ENCODE data around the gene ACYP2.

Gene ACYP2

DNA sequence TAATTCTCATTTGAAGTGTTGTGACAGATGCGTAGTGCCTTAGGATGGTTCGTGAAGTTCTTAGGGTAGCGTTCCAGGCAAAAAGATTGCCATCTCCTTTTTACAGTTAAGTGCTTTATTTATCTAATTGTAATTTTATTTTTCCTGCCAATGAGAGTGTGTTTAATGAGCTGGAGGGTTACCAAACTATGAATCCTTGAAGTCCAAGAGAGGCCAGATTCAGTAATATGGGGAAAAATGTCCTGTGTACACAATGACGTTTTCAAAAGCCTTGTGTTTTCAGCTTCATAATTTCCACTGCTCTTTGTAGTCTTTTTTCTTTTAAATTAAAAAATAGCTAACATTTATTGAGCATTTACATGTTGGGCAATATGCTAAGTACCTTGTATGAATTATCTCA is 23.8 kb downstream of the ACYP2 start:
- no peak overlapping the region for H3K4me3 ChIP-seq (ENCODE audit: low read depth, low read length)
- no peak for DNase-seq (ENCODE audit: low read depth)

DNA sequence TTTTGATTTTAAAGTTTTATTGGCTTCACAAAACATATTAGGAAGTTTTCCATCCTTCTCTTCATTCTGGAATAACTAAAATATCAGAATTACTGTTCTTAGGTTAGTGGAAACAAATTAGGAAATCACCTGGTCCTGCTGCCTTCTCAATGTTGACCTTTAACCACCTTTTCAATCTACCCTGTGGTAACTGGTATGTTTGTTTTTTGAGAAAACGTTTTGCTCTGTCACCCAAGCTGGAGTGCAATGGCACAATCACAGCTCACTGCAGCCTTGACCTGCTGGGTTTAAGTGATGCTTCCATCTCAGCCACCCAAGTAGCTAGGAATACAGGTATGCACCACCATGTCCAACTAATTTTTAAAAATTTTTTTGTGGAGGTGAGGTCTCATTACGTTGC is 28.4 kb downstream of the ACYP2 start:
- DNase-seq (ENCODE audit: low read depth): no peak
- H3K4me3 ChIP-seq (ENCODE audit: low read depth, low read length): no peak overlapping the region

DNA sequence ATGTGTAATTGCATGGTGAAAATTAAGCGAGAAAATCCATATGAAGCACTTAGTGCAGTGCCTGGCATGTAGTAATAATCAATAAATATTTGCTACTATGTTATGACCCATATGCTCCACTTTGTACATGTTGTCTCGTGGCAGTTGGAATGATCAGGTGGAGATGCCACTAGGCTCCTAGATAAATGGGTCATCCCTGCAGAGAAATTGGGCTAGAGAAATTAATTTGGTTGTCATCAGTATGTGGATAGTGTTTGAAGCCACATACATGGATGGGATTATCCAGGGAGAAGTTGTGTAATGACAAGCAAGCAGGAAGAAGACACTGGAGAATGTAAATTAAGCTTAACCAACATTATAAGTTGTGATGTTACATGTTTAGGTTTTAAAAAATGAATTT is 33.0 kb downstream of the ACYP2 start:
- H3K4me3 ChIP-seq (ENCODE audit: low read depth, low read length): no peak overlapping the region
- DNase-seq (ENCODE audit: low read depth): no peak

DNA sequence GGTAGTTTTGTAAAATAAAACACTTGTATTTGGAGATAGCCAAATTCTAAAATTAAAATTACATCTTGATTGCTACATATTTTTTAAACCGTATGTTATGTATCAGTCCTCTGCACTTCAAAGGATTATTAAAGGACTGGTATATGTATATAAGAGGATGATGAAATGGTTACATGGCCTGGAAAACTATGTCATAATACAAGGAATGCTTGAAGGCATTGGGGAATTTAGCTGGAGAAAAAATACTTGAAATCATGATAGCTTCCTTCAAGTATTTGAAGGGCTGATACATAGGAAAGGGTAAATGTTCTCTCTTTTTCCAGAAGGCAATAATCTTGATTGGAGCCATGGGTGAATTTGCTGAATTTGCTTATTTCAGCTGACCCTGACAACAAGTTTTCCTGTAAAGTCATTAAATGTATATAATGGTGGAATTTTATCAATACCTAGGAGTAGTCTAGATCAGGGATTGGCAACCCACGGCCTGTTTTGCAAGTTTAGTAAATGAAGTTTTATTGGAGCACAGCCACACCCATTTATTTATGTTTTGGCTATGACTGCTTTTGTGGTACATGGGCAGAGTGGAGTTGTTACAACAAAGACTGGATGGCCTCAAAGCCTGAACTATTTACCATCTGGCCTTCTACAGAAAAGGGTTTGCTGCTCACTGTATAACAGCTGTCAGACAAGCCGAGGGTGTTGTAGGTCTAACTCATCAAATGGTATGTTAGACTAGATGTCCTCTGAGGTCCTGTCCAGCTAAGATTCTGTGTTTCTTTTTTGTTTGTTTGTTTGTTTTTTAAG is 34.4 kb downstream of the ACYP2 start:
- H3K4me3 ChIP-seq (ENCODE audit: low read depth, low read length): no peak overlapping the region
- peak; percentile 41 for DNase-seq (ENCODE audit: low read depth)

DNA sequence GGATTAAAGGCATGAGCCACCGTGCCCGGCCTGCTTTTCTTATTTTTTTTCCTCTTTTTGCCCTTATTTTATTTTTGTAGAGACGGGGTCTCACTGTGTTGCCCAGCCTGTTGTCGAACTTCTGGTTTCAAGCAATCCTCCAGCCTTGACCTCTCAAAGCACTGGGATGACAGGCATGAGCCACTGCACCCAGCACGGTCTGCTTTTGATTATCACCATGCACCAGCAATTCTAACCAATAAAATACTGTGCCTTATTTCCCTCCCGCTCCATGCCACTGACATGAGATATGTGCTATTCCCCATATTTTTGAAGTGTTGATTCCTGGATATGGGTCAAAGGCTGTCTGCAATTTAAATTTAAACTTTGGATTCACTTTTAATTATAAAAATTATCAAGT is 42.9 kb downstream of the ACYP2 start:
- no peak for DNase-seq (ENCODE audit: low read depth)
- H3K4me3 ChIP-seq (ENCODE audit: low read depth, low read length): no peak overlapping the region

DNA sequence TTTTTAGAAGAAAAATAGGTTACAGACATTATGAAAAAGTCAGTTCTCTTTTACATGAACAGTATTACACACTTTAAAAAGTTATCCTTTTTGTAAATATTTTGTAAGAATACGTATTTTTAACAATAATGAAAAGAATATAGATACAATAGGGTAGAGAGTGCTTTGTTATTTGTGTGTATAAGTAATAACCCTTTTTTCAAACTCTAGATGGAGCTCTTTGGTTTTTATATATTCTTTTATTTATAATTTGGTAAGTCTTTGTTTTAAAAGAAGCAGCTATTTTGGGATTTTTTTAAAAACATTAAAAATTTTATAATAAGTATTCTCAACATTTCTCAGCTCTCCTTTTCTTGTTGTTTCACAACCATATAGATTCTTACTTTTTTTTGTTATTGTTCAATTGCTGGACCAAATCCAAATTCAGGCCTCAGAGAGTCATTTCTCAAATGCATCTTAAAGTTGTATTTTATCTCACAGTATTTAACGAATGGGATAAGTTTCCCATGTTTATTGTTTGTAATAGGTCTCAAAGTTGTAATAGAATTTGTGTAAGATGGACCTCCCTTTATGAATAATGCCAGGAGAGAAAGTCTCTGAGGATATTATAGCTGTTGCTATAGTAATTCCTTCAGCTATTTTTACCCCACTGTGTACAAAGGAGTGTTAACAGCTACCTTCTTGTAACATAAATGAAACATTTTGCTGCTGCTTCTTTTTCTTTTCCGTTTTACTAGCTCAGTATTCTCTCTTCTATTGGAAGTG is 46.4 kb downstream of the ACYP2 start:
- no peak overlapping the region for H3K4me3 ChIP-seq (ENCODE audit: low read depth, low read length)
- no peak for DNase-seq (ENCODE audit: low read depth)

DNA sequence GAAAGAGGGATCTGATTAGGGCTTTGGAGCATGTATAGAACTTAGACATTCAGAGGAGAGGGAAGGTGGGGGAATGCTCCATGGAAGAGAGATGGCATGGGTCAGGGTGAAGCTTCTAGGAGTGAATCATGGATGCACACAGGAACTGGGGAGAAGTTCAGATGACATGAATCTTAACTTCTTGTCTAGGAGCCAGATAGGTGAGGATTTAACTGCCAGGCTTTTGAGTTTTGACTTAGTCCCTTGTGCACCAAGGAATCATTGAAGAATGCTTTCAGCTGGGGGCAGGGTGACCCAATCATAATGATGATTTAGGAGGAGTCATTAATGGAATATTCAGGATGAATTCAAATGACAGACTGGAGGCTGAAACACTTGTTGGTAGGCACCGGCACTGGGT is 48.7 kb downstream of the ACYP2 start:
- H3K4me3 ChIP-seq (ENCODE audit: low read depth, low read length): no peak overlapping the region
- no peak for DNase-seq (ENCODE audit: low read depth)

DNA sequence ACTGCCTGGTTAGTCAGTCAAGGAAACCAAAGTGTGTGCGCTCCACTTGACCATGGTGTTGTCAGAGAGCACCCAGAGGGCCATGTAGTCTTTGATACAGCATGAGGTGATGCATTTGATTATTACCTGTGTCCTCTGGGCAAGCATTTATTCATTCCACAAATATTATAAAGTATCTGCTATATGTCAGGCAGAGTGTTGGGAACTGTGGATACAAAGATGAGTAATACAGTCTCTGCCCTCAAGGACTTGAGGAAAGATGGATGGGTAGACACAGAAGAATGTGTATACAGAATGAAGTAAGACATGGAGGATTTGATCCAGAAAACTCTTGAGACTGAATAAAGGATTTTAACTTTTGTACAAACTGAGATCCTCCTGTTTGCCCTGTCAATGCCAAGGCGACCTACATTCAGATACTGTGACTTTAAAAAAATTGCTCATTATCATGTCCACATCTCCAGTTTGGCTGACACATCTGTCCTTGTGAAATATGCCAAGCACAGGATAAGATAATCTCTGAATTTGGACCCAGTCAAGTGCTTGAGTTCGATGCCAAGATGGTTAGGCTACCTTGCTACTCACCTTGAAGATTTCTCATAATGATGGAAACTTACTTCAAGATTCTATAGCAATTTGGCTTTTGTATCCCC is 50.8 kb downstream of the ACYP2 start:
- no peak overlapping the region for H3K4me3 ChIP-seq (ENCODE audit: low read depth, low read length)
- DNase-seq (ENCODE audit: low read depth): no peak

DNA sequence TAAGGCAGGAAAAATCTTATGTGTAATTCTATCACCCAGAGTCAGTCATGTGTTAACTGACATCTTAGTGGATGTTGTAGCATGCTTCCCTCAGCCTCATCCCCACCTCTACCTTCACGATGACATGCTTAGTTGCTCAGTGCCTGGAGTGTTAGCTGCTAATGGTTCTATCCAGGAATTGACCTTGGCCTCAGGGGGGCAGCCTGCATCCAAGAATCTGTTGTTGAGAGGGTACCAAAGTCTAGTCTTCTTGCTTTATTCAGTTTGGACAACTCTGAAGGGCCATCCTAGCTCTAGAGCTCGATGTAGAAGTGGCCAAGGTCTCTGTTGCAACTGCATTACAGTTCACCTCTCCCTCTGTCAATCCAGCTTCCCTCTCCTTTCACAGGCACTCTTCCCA is 61.2 kb downstream of the ACYP2 start:
- H3K4me3 ChIP-seq (ENCODE audit: low read depth, low read length): no peak overlapping the region
- DNase-seq (ENCODE audit: low read depth): peak; percentile 5

DNA sequence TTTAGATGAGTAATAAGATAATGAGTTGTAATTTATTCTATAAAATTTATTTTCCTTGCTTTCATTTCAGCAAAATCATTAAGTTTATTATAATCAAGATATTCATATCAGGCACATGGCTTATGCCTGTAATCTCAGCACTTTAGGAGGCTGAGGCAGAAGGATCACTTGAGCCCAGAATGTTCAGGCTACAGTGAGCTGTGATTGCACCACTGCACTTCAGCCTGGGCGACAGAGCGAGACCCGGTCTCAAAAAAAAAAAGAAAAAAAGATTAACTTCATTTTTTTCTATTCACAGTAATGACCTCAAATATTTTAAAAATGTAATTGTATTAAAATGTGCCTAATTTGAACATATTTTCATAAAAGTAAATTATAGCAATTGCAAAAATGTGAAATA is 67.9 kb downstream of the ACYP2 start:
- H3K4me3 ChIP-seq (ENCODE audit: low read depth, low read length): no peak overlapping the region
- DNase-seq (ENCODE audit: low read depth): no peak

DNA sequence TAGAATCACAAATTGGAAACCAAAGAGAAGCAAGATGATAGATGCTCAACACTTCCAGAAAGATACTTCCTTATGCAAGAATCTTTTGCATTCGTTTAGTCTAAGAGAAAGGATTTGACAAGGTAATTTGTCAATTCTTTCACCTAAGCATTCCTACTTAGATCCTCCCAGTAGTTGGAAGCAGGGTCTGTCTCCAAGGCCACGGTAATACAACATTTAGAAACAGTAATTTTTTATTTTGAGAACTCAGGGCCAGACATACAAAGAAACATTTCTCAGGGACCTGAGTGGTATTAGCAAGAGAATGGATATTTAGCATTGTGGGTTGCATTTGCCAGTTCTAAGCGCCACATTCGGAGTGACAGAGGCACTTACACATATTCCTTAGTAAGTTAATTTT is 68.6 kb downstream of the ACYP2 start:
- no peak overlapping the region for H3K4me3 ChIP-seq (ENCODE audit: low read depth, low read length)
- no peak for DNase-seq (ENCODE audit: low read depth)

DNA sequence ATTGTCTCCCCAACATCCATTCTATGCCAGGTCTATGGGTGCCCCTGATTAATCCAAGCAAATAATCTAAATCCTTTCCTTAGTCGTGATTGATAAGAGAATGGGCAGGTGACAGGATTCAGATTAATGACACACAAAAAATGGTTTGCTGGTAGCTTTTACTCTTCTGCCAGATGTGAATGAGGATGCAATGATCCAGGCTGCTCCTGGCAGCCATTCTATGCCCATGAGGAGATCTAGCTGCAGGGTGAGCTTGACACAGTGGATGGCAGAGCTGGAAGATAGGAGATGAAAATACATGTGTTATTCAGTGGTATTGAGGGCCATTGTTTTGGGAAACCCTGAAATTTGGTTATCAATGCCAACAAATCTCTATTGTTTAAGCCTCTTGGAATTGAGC is 69.7 kb downstream of the ACYP2 start:
- DNase-seq (ENCODE audit: low read depth): no peak
- no peak overlapping the region for H3K4me3 ChIP-seq (ENCODE audit: low read depth, low read length)

DNA sequence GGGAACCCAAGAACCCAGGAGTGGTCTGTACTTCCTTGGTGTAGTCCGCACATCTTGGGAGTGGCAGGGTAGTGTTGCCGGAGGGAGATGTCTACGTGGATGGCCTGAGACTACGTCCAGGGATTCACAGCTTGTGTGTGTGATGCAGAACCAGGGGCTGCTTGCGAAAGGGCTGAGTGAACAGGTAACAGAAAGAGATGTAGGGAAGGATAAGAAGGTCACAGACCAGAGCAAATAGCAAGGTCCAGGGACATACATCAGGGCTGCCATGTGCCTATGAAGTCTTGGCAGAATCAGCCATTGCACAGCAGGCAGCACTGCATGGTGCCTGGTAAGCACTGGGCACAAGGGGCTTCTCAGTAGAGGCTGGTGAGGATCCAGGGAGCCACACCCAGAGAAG is 71.9 kb downstream of the ACYP2 start:
- no peak for DNase-seq (ENCODE audit: low read depth)
- H3K4me3 ChIP-seq (ENCODE audit: low read depth, low read length): no peak overlapping the region

DNA sequence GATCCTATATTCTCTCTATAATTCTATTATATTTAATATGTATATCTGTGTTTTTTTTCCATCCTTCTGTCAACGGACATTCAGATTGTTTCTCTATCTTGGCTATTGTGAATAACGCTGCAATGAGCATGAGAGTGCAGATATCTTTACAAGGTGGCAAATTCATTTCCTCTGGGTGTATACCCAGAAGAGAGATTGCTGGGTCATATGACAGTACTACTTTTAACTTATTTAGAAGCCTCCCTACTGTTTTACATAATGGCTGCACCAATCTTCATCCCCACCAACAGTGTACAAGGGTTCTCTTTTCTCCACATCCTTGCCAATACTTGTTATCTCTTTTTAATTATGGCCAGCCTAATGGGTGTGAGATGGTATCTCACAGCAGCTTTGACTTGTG is 74.1 kb downstream of the ACYP2 start:
- DNase-seq (ENCODE audit: low read depth): no peak
- no peak overlapping the region for H3K4me3 ChIP-seq (ENCODE audit: low read depth, low read length)

DNA sequence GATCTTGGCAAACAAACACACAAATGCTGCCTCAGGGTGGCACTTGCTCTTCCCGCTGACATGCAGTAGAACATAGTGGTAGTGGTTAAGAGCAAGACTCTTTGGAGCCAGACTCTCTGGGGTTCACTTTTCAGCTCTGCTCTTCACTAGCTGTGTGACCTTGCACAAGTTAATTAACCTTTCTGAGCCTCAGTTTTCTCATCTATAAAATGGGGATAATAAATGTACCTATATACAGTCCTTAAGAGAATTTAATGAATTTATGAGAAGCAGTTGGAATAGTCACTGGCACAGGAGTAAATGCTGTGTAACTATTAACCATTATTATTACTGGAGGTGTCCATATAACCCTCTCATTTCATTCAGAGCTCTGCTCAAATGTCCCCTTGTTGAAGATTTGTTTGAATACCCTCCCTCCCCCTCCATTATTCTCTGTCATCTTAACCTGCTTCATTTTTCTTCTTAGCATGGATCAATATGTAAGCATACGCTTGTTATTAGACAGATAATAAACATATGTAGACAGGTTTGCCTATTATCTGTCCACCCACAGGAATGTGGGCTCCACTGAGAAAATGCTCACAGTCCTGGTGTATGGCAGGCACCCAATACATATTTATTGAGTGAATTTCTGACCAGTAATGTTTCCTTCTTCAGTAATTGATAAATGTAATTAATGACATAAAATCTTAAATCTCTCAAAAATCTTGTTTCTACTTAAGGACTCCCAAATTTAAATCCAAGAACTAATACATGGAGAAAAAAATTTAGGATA is 76.1 kb downstream of the ACYP2 start:
- no peak overlapping the region for H3K4me3 ChIP-seq (ENCODE audit: low read depth, low read length)
- DNase-seq (ENCODE audit: low read depth): no peak

DNA sequence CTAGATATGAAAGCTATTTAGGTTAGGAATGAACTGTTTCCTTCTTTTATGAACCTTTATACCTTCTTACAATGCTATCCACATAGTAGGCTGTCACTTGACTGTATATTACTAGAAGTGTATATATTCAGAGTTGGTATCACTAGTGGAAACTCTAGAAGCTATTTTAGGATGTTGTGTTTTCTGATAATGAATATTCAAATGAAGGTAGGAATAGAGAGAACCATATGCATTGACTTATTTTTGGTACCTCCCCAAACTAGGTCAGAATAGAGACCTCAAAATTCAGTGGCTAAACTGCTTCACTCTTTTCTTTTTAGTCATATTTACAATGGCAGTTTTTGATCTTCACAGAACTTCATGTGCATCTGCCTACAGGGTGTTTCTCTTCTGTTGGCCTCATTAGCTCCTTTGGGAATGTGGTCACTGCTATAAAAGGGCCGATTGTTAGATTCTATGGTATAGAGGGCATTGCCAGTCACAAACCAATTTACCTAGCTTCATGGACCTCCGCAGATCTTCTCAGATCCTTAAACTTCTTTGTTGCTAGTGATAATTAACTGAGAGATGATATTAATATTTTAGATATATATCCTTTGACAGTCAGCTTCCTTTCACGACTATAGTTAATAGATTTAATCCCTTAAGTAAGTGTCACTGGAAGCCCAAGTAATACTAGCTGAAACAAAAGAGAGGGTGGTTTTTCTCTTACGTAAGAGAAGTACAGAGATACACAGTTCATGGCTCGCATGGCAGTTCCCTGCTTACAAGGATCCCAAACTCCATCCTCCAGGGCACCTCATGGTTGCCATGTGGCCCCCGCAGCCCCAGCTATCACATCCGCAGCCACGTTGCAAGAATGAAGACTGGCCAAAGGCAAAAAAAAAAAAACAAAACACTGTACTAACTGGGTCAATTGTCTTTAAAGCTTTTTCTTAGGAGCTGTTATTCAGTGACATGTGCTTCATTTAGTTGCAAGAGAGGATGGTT is 79.6 kb downstream of the ACYP2 start:
- no peak for DNase-seq (ENCODE audit: low read depth)
- H3K4me3 ChIP-seq (ENCODE audit: low read depth, low read length): no peak overlapping the region

DNA sequence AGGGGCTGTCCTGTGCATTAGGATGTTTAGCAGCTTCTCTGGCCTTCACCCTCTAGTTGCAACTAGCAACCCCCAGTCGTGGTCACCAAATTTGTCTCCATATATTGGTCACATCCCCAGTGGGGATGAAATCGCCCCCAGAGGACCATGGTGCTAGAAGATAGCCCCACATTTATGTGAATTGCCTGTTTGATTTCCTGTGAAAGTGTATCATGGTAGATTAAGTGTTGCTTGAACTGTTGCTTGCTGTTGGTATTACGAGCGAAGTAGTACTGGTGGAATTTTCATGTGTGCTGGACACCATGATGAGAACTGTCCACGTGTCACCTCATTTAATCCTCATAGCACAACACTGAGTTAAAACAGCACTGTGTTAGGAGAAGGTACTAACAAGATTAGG is 81.2 kb downstream of the ACYP2 start:
- no peak overlapping the region for H3K4me3 ChIP-seq (ENCODE audit: low read depth, low read length)
- no peak for DNase-seq (ENCODE audit: low read depth)

DNA sequence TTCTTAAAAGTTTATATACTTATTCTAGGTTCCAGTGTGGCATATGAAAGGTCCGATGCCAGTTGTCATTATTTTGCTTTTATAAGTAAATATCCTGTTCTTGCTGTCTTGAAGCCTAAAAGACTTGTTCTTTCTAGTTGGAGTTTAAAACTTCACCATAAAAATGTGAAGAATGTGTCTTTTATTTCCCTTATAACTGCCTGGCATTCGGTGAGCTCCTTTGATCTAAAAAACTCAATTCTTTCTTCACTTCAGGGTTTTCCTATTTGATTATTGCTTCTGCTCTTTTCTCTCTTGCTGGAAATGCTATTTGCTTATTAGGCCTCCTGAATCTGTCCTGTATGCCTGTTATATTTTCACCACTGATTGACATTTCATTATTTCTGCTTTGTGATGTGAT is 89.1 kb downstream of the ACYP2 start:
- no peak for DNase-seq (ENCODE audit: low read depth)
- no peak overlapping the region for H3K4me3 ChIP-seq (ENCODE audit: low read depth, low read length)

DNA sequence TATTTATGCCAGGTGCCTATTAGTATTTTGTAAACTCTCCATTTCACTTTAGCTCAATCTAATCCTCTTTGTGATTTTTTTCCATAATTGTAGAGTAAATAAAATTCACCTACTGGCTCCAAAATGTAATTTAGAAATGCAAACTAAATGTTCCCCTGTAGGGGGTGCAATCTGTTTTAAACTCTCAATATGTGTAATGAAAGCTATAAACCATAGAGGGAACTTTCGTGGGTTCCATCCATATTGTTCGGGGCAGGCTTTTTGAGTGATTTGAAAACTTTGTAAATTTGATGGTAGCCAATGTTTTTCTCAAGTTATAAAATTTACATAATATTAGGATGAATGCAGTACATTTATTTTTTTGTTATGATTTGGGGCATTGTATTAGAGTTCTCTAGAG is 91.2 kb downstream of the ACYP2 start:
- no peak for DNase-seq (ENCODE audit: low read depth)
- no peak overlapping the region for H3K4me3 ChIP-seq (ENCODE audit: low read depth, low read length)

Data from skeletal muscle cell (primary cell).